ENCODE results near the gene SAG. TPM values are rescaled to one million over a fixed set of nuclear protein-coding genes. Genes with fewer than 3 reads are reported as not detected.

The SAG gene
- total and polyA plus RNA-seq, 2 donors (not counting 3 experiments of a cell fraction or from before 2014, with no cell fraction given): not detected

- CTCF ChIA-PET: no interaction called here
- Histone ChIP-seq H3K4me1 (ENCODE audit: control insufficient read depth, extremely low read depth, insufficient read depth, low read length) (no peaks in the 10 kb centered on the region), H3K79me2 (ENCODE audit: control insufficient read depth, insufficient read depth, low read length) (no peaks in the 10 kb centered on the region), H3K36me3 (ENCODE audit: control insufficient read depth in 2 of 2, extremely low read depth in 1 of 2, insufficient read depth in 2 of 2, low read length in 2 of 2) (no peaks in the 10 kb centered on the region), H3K27me3 (ENCODE audit: control insufficient read depth in 2 of 2, insufficient read depth in 2 of 2, low read length in 2 of 2) (peaks cover 3 to 7% of the 10 kb centered on the region in 2 experiments), H2AFZ (ENCODE audit: low read depth, low read length) (no peak overlapping the region), H3K9ac (replicated peaks; ENCODE audit: extremely low read depth, insufficient read depth, low read length) (no peak overlapping the region), H3K9me3 (replicated peaks; ENCODE audit: control insufficient read depth, insufficient read depth, low read length) (no peaks in the 10 kb centered on the region), H3K9me1 (replicated peaks; ENCODE audit: control insufficient read depth, extremely low read depth, insufficient read depth, low read length) (no peaks in the 10 kb centered on the region), H3K27ac (ENCODE audit: insufficient read depth, low read depth, low read length) (no peak overlapping the region), H3K4me2 (ENCODE audit: insufficient read depth, low read length) (no peak overlapping the region), H4K20me1 (replicated peaks; ENCODE audit: control insufficient read depth, extremely low read depth, insufficient read depth, low read length) (no peaks in the 10 kb centered on the region), H3K4me3 (replicated peaks in 1 of 3; ENCODE audit: insufficient read depth in 1 of 3, low read depth in 1 of 3, low read length in 3 of 3) (no peak overlapping the region)
- BruUV-seq (replicated peaks): no TSS peak
- POLR2A ChIA-PET: no interaction called here
- FAIRE-seq (no peak), DNase-seq (ENCODE audit: low read depth, low spot score) (no peak)
- no peak for TF ChIP-seq MAX (IDR thresholded peaks at IDR 0.05; ENCODE audit: insufficient read depth, insufficient read length)
- TF ChIP-seq POLR2A (IDR thresholded peaks at IDR 0.05; ENCODE audit: low read depth, low read length): no peak
- no peak for TF ChIP-seq FOS (IDR thresholded peaks at IDR 0.05; ENCODE audit: borderline replicate concordance, insufficient read depth, low read length)
- no peak for TF ChIP-seq EZH2 (IDR thresholded peaks at IDR 0.05; ENCODE audit: borderline replicate concordance, low read depth, low read length, severe bottlenecking)
- TF ChIP-seq MYC (IDR thresholded peaks at IDR 0.05; ENCODE audit: low read depth, low read length): no peak
- TF ChIP-seq GATA2 (IDR thresholded peaks at IDR 0.05; ENCODE audit: insufficient read depth, insufficient read length, low read depth, low read length): no peak
- no peak for TF ChIP-seq JUN (IDR thresholded peaks at IDR 0.05; ENCODE audit: borderline replicate concordance, insufficient read depth, insufficient read length, low read depth)
- no peak for TF ChIP-seq CTCF (IDR thresholded peaks at IDR 0.05; ENCODE audit: extremely low read depth in 1 of 2, insufficient read depth in 1 of 2, low read depth in 1 of 2, low read length in 2 of 2)
- TF ChIP-seq POLR2AphosphoS5 (IDR thresholded peaks at IDR 0.05; ENCODE audit: insufficient read depth, low read depth, low read length): no peak
- intact Hi-C loops (cut with micrococcal nuclease) (no loop called here), dilution Hi-C loops (cut with MboI; ENCODE audit: extremely low pct_ligation_motif_present, low sequenced_read_pairs) (no loop called here)
Measured at GRCh38 chr2:233321166-233321565, 13.6 kb downstream of the SAG start.
